K562 (cell line): ENCODE results near the gene MSX1. TPM values are rescaled to one million over a fixed set of nuclear protein-coding genes. Genes with fewer than 3 reads are reported as not detected.

Experiments used
- ATAC-seq: fragments of 200-7000 bp; cut with Tn5 transposase; 3 replicates; pipeline ENCODE4 v1.9.1; 2020; ENCODE audit warnings: moderate library complexity
- BruUV-seq: library from RNA; stranded (reverse); fragments of 400-500 nt; replicated peaks from 2 replicates; lab custom pipeline; 2021; lab: Mats Ljungman, UMichigan
- CTCF ChIA-PET: fragments of 300-600 bp; formaldehyde crosslinking; extraction: SDS; loops from one replicate; lab custom pipeline; 2021; ENCODE audit warnings: low intra/inter-chr PET ratio; lab: Yijun Ruan, JAX
- POLR2A ChIA-PET: fragments of 300-600, 350-650 bp; sonication (Branson Sonifier 250); formaldehyde crosslinking; extraction: SDS; loops from one replicate; lab custom pipeline; 2021; ENCODE audit warnings: antibody characterized with exemption, inconsistent platforms; lab: Yijun Ruan, JAX
- DNase-seq, 4 experiments: peaks; one replicate each; pipeline versions ENCODE4 v3.0.0 to v3.0.0-alpha.2; 2011 to 2018; ENCODE audit warnings: low spot score in 3 of 4, mixed read lengths in 3 of 4; ENCODE audit errors: extremely low read depth in 1 of 4
- FAIRE-seq: peaks from 2 replicates; lab custom pipeline; 2011; peaks lifted over from hg19 to GRCh38; lab: Jason Lieb, UNC
- H2AFZ ChIP-seq: 2 replicates; pipeline ENCODE4 v1.6.0; 2011; ENCODE audit warnings: low read depth, low read length, control low read depth, inconsistent platforms
- H3K27ac ChIP-seq: fragments of 200-600 bp; 3 replicates; pipeline ENCODE4 v1.8.0; 2011; ENCODE audit warnings: low read depth, mild to moderate bottlenecking, control low read depth, inconsistent platforms, low read length, moderate library complexity, mixed read lengths; ENCODE audit errors: extremely low read depth
- H3K27me3 ChIP-seq, 2 experiments: fragments of 300-600 bp in 1 of 2; 2 replicates in 1 of 2; 3 replicates in 1 of 2; pipeline versions ENCODE4 v1.6.0 to v1.8.0; 2011; ENCODE audit warnings: inconsistent platforms in 2 of 2, low read length in 2 of 2, mild to moderate bottlenecking in 1 of 2, mixed read lengths in 1 of 2, moderate library complexity in 1 of 2; ENCODE audit not compliant: control insufficient read depth in 2 of 2, insufficient read depth in 2 of 2
- H3K36me3 ChIP-seq: fragments of 300-600 bp; 3 replicates; pipeline ENCODE4 v1.8.0; 2011; ENCODE audit warnings: mild to moderate bottlenecking, low read length, inconsistent platforms; ENCODE audit not compliant: control insufficient read depth, insufficient read depth
- H3K4me1 ChIP-seq, 2 experiments: fragments of 200-600 bp in 1 of 2; replicated peaks in 1 of 2; 2 replicates in 1 of 2; 3 replicates in 1 of 2; pipeline versions ENCODE4 v1.5.1 to v1.8.0; 2011; ENCODE audit warnings: inconsistent platforms in 2 of 2, low read length in 2 of 2, mild to moderate bottlenecking in 1 of 2, mixed read lengths in 1 of 2, moderate library complexity in 1 of 2; ENCODE audit not compliant: control insufficient read depth in 2 of 2, insufficient read depth in 2 of 2
- H3K4me2 ChIP-seq: 2 replicates; pipeline ENCODE4 v1.6.1; 2011; ENCODE audit warnings: low read length, control low read depth, inconsistent platforms, mixed read lengths; ENCODE audit not compliant: insufficient read depth
- H3K4me3 ChIP-seq: fragments of 200-600 bp; sonication (generic), shearing (Covaris generic); 2 replicates; pipeline ENCODE4 v1.5.1; 2016; ENCODE audit warnings: control low read depth, inconsistent platforms
- H3K79me2 ChIP-seq: fragments of 200-600 bp; 3 replicates; pipeline ENCODE4 v1.8.0; 2011; ENCODE audit warnings: low read length, inconsistent platforms; ENCODE audit not compliant: control insufficient read depth, insufficient read depth
- H3K9ac ChIP-seq, 2 experiments: 2 replicates each; pipeline versions ENCODE4 v1.6.0 to v1.6.1; 2011; ENCODE audit warnings: low read depth in 2 of 2, low read length in 2 of 2, control low read depth in 1 of 2, inconsistent platforms in 1 of 2, mild to moderate bottlenecking in 1 of 2, mixed read lengths in 1 of 2; ENCODE audit not compliant: insufficient read depth in 1 of 2
- H3K9me1 ChIP-seq: one replicate; pipeline ENCODE4 v1.6.0; 2011; ENCODE audit warnings: inconsistent platforms, mild to moderate bottlenecking, low read length, moderate library complexity; ENCODE audit not compliant: control insufficient read depth, insufficient read depth
- H3K9me3 ChIP-seq: replicated peaks from 2 replicates; pipeline ENCODE4 v1.5.1; 2011; ENCODE audit warnings: low read depth, low read length, inconsistent platforms; ENCODE audit not compliant: control insufficient read depth, insufficient read depth
- H4K20me1 ChIP-seq: replicated peaks from 2 replicates; pipeline ENCODE4 v1.6.1; 2011; ENCODE audit warnings: low read length, inconsistent platforms, mixed read lengths; ENCODE audit not compliant: control insufficient read depth, insufficient read depth
- CCNT2 ChIP-seq: IDR thresholded peaks from 2 replicates; pipeline ENCODE4 v1.6.1; 2011; ENCODE audit warnings: borderline replicate concordance, low read depth, mild to moderate bottlenecking, moderate library complexity, mixed read lengths, low read length; ENCODE audit not compliant: insufficient read length; ENCODE audit errors: extremely low read depth
- CEBPB ChIP-seq: fragments of 450-650 bp; IDR thresholded peaks from 2 replicates; pipeline ENCODE4 v1.6.1; 2016; ENCODE audit warnings: missing genetic modification characterization, missing compliant biosample characterization
- HEY1 ChIP-seq: fragments of 250-450 bp; sonication (Bioruptor Pico); IDR thresholded peaks from 2 replicates; pipeline ENCODE4 v1.5.0; 2020; ENCODE audit warnings: mild to moderate bottlenecking, moderate library complexity, borderline replicate concordance
- NCOA2 ChIP-seq, 2 experiments: fragments of 450-650 bp; IDR thresholded peaks; 2 replicates each; pipeline ENCODE4 v1.6.1; 2018; ENCODE audit warnings: mild to moderate bottlenecking in 2 of 2, moderate library complexity in 1 of 2; ENCODE audit not compliant: partially characterized antibody in 2 of 2
- NFE2L1 ChIP-seq: fragments of 450-650 bp; IDR thresholded peaks from 2 replicates; pipeline ENCODE4 v1.6.1; 2016; ENCODE audit warnings: missing genetic modification characterization, low read depth, mild to moderate bottlenecking, missing compliant biosample characterization, moderate library complexity, borderline replicate concordance
- SMARCB1 ChIP-seq: IDR thresholded peaks from 2 replicates; pipeline ENCODE4 v1.6.1; 2011; ENCODE audit warnings: improper control_type of control experiment, low read depth; ENCODE audit not compliant: insufficient read length
- YY1 ChIP-seq, 3 experiments: IDR thresholded peaks; 2 replicates each; pipeline ENCODE4 v1.6.1; 2011; ENCODE audit warnings: low read length in 2 of 3, mild to moderate bottlenecking in 2 of 3, moderate library complexity in 2 of 3, borderline replicate concordance in 1 of 3, control low read depth in 1 of 3, low read depth in 1 of 3; ENCODE audit not compliant: insufficient read depth in 3 of 3, insufficient replicate concordance in 2 of 3, control insufficient read depth in 1 of 3, insufficient read length in 1 of 3; ENCODE audit errors: extremely low read depth in 1 of 3
- ZFPM2 ChIP-seq: fragments of 250-450 bp; sonication (Bioruptor Pico); IDR thresholded peaks from 2 replicates; pipeline ENCODE4 v1.5.1; 2022; ENCODE audit warnings: mild to moderate bottlenecking
- ZFX ChIP-seq: sonication (generic); formaldehyde crosslinking; IDR thresholded peaks from 2 replicates; pipeline ENCODE4 v1.8.0; 2022; ENCODE audit warnings: mild to moderate bottlenecking, missing genetic modification reagents, moderate library complexity
- ZNF212 ChIP-seq: fragments of 450-650 bp; formaldehyde crosslinking; IDR thresholded peaks from 2 replicates; pipeline ENCODE4 v1.4.0; 2020; ENCODE audit warnings: mild to moderate bottlenecking
- ZNF699 ChIP-seq: fragments of 250-450 bp; sonication (Bioruptor Pico); IDR thresholded peaks from 2 replicates; pipeline ENCODE4 v1.8.0; 2021; ENCODE audit warnings: mild to moderate bottlenecking, moderate library complexity; ENCODE audit not compliant: insufficient replicate concordance
- WGBS: fragments of 100-300 bp; shearing (Covaris generic); methylation state at CpG from one replicate; pipeline ENCODE4 v1.1.6; 2016; ENCODE audit warnings: low coverage, mixed read lengths; ENCODE audit not compliant: insufficient coverage; ENCODE audit errors: missing lambda C conversion rate; 5-methylcytosine and 5-hydroxymethylcytosine counted together
- in situ Hi-C: fragments of 300-500 bp; cut with MboI; formaldehyde crosslinking; loops from 4 replicates; pipeline ENCODE4 v1.15.0; 2018; ENCODE audit warnings: inconsistent platforms, mixed read lengths
- intact Hi-C: fragments of 100-400 bp; cut with micrococcal nuclease; formaldehyde crosslinking; loops from 2 replicates; pipeline ENCODE4 v1.14.2; 2022
- polyA plus RNA-seq, 8 experiments: library from polyadenylated mRNA; depleted of rRNA in 4 of 8; stranded (reverse) in 5 of 8; unstranded in 3 of 8; fragments of >200 nt; fragmentation: Nextera tagmentation in 2 of 8; fragmentation: Illumina TruSeq in 1 of 8; extraction: Ambion mirVana in 2 of 8; extraction: Trizol in 1 of 8; gene quantifications; 2 replicates each; pipeline versions ENCODE4 v1.2.1 to v1.2.3, GENCODE V29; 2011 to 2014; ENCODE audit warnings: inconsistent platforms in 1 of 8, missing spikeins in 1 of 8
- total RNA-seq, 7 experiments: library from RNA; depleted of rRNA in 6 of 7; stranded (reverse); fragments of >200 nt in 6 of 7; fragmentation: Illumina TruSeq in 2 of 7; extraction: Trizol in 2 of 7; gene quantifications; 2 replicates each; pipeline versions ENCODE4 v1.2.1 to v1.2.3, GENCODE V29; 2011 to 2021; ENCODE audit warnings: low replicate concordance in 1 of 7
- TF ChIP-seq, protein P1 (sequence below): fragments of 450-650 bp; IDR thresholded peaks from 2 replicates; pipeline ENCODE4 v1.6.1; 2016; ENCODE audit warnings: borderline replicate concordance
- TF ChIP-seq, protein P2 (sequence below): fragments of 450-650 bp; formaldehyde crosslinking; IDR thresholded peaks from 2 replicates; pipeline ENCODE4 v1.4.0; 2020; ENCODE audit warnings: mild to moderate bottlenecking, moderate library complexity
- TF ChIP-seq, protein P3 (sequence below): fragments of 250-450 bp; sonication (Bioruptor Pico); IDR thresholded peaks from 2 replicates; pipeline ENCODE4 v1.5.0; 2021; ENCODE audit warnings: mild to moderate bottlenecking, borderline replicate concordance
- TF ChIP-seq, protein P4 (sequence below): IDR thresholded peaks from 2 replicates; pipeline ENCODE4 v1.6.1; 2011; ENCODE audit not compliant: insufficient read length; ENCODE audit errors: extremely low read depth

MSX1 gene
- total and polyA plus RNA-seq, 9 of the 15 experiments (the other 6 are each of a cell fraction or from before 2014, with no cell fraction given), result 1.3 to 6.3 (median 2.3) TPM

DNA sequence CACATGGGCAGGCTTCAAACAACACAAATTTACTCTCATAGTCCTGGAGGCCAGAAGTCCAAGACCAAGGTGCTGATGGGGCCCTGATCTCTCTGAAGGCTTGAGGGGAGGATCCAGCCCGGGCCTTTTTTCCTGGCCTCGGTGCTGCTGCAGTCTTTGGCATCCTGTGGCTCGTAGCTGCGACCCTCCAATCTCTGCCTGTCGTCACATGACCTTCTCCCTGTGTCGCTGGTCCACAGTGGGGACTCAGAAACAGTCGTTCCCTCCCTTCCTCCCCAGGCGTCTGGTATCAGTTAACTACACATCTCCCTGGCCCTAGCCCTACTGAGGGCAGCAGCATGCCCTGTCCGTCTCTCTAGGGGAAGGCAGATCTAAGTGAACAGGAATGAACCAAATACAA, 19.1 kb upstream of the MSX1 start:
- ChIA-PET CTCF (no interaction called here), POLR2A (interaction anchor here (0.6 kb wide), 1 partner anchor 59 kb away, joined by 3 read pairs; no protein-coding TSS in a partner anchor)
- Histone ChIP-seq H3K36me3 (no peaks in the 10 kb centered on the region), H3K79me2 (no peaks in the 10 kb centered on the region), H3K4me2 (no peak overlapping the region), H3K27me3 (peaks cover 2 to 27% of the 10 kb centered on the region in 2 experiments; a peak in 2 of 5 replicates), H3K27ac (no peak overlapping the region), H3K4me3 (no peak overlapping the region), H4K20me1 (peaks cover 3% of the 10 kb centered on the region; the same call in 1 of the 2 replicates), H3K9me3 (no peaks in the 10 kb centered on the region), H3K9me1 (no peaks in the 10 kb centered on the region), H3K9ac (no peak overlapping the region), H2AFZ (no peak overlapping the region), H3K4me1 (no peaks in the 10 kb centered on the region)
- DNase-seq (no peak), FAIRE-seq (no peak), ATAC-seq (no peak)
- WGBS, result 0% methylated on average over 9 of the region's 9 CpGs
- in situ Hi-C loops, result no loop called here
- BruUV-seq, result no TSS peak
- intact Hi-C loops, result no loop called here
- TF ChIP-seq ZFPM2 (CRISPR knock-in tag) (no peak), HEY1 (CRISPR knock-in tag) (no peak), ZFX (CRISPR knock-in tag) (no peak), SMARCB1 (no peak), ZNF212 (no peak), NCOA2 (IDR thresholded peaks at IDR 0.05; ENCODE audit: partially characterized antibody in 2 of 2) (no peak), YY1 (IDR thresholded peaks at IDR 0.05; ENCODE audit: borderline replicate concordance in 1 of 3, control insufficient read depth in 1 of 3, extremely low read depth in 1 of 3, insufficient read depth in 3 of 3, insufficient read length in 1 of 3, insufficient replicate concordance in 2 of 3, low read depth in 1 of 3, low read length in 2 of 3) (no peak), NFE2L1 (tag) (no peak), CEBPB (tag) (no peak), CCNT2 (no peak), ZNF699 (CRISPR knock-in tag) (no peak)
- TF ChIP-seq, protein P1, sequence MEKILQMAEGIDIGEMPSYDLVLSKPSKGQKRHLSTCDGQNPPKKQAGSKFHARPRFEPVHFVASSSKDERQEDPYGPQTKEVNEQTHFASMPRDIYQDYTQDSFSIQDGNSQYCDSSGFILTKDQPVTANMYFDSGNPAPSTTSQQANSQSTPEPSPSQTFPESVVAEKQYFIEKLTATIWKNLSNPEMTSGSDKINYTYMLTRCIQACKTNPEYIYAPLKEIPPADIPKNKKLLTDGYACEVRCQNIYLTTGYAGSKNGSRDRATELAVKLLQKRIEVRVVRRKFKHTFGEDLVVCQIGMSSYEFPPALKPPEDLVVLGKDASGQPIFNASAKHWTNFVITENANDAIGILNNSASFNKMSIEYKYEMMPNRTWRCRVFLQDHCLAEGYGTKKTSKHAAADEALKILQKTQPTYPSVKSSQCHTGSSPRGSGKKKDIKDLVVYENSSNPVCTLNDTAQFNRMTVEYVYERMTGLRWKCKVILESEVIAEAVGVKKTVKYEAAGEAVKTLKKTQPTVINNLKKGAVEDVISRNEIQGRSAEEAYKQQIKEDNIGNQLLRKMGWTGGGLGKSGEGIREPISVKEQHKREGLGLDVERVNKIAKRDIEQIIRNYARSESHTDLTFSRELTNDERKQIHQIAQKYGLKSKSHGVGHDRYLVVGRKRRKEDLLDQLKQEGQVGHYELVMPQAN, result no peak
- TF ChIP-seq, protein P2, sequence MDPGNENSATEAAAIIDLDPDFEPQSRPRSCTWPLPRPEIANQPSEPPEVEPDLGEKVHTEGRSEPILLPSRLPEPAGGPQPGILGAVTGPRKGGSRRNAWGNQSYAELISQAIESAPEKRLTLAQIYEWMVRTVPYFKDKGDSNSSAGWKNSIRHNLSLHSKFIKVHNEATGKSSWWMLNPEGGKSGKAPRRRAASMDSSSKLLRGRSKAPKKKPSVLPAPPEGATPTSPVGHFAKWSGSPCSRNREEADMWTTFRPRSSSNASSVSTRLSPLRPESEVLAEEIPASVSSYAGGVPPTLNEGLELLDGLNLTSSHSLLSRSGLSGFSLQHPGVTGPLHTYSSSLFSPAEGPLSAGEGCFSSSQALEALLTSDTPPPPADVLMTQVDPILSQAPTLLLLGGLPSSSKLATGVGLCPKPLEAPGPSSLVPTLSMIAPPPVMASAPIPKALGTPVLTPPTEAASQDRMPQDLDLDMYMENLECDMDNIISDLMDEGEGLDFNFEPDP (CRISPR knock-in tag), result no peak
- TF ChIP-seq, protein P3, sequence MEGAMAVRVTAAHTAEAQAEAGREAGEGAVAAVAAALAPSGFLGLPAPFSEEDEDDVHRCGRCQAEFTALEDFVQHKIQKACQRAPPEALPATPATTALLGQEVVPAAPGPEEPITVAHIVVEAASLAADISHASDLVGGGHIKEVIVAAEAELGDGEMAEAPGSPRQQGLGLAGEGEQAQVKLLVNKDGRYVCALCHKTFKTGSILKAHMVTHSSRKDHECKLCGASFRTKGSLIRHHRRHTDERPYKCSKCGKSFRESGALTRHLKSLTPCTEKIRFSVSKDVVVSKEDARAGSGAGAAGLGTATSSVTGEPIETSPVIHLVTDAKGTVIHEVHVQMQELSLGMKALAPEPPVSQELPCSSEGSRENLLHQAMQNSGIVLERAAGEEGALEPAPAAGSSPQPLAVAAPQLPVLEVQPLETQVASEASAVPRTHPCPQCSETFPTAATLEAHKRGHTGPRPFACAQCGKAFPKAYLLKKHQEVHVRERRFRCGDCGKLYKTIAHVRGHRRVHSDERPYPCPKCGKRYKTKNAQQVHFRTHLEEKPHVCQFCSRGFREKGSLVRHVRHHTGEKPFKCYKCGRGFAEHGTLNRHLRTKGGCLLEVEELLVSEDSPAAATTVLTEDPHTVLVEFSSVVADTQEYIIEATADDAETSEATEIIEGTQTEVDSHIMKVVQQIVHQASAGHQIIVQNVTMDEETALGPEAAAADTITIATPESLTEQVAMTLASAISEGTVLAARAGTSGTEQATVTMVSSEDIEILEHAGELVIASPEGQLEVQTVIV, result no peak
- TF ChIP-seq, protein P4, sequence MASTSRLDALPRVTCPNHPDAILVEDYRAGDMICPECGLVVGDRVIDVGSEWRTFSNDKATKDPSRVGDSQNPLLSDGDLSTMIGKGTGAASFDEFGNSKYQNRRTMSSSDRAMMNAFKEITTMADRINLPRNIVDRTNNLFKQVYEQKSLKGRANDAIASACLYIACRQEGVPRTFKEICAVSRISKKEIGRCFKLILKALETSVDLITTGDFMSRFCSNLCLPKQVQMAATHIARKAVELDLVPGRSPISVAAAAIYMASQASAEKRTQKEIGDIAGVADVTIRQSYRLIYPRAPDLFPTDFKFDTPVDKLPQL, result no peak
